SKM-1 treated with dmso at 0.1 percent for 144 hours (cell line): ENCODE results near the gene C22orf23.

Source experiments
- DNase-seq: peaks from one replicate; lab custom pipeline; 2025; ENCODE audit not compliant: unreplicated experiment; lab: John Stamatoyannopoulos, UW

Gene C22orf23

GRCh38 chr22:37953437-37954179, at the start of gene C22orf23, which contains the start of gene POLR2F:
Gene C22orf23 (minus strand): TSS chr22:37953601. CDS start chr22:37953149, 452 bp downstream.
Gene POLR2F (plus strand): TSS chr22:37953699. CDS start chr22:37953788, 89 bp downstream.
- DNase-seq, result peak; percentile 94

- no peak for DNase-seq
Observed at GRCh38 chr22:37999640-38000272, 46.4 kb upstream of the C22orf23 start.

- DNase-seq, result no peak
Observed at GRCh38 chr22:37999236-37999635, 45.8 kb upstream of the C22orf23 start.

GRCh38 chr22:37998543-37998942, 45.1 kb upstream of the C22orf23 start:
- DNase-seq, result no peak

- DNase-seq, result no peak
Observed at GRCh38 chr22:37996515-37997246, 43.3 kb upstream of the C22orf23 start.

- DNase-seq, result no peak
Observed at GRCh38 chr22:37996079-37996478, 42.7 kb upstream of the C22orf23 start.

GRCh38 chr22:37995460-37995859, 42.1 kb upstream of the C22orf23 start:
- no peak for DNase-seq

GRCh38 chr22:37994982-37995381, 41.6 kb upstream of the C22orf23 start:
- DNase-seq, result no peak

- no peak for DNase-seq
Observed at GRCh38 chr22:37994049-37994448, 40.6 kb upstream of the C22orf23 start.

GRCh38 chr22:37991731-37992442, 38.5 kb upstream of the C22orf23 start:
- DNase-seq, result no peak

GRCh38 chr22:37990862-37991261, 37.5 kb upstream of the C22orf23 start:
- DNase-seq, result no peak

GRCh38 chr22:37990301-37990700, 36.9 kb upstream of the C22orf23 start:
- no peak for DNase-seq

- no peak for DNase-seq
Observed at GRCh38 chr22:37989146-37990045, 36.0 kb upstream of the C22orf23 start.

- DNase-seq, result no peak
Observed at GRCh38 chr22:37986371-37986770, 33.0 kb upstream of the C22orf23 start.

- no peak for DNase-seq
Observed at GRCh38 chr22:37985751-37986281, 32.4 kb upstream of the C22orf23 start.

- DNase-seq, result no peak
Observed at GRCh38 chr22:37985050-37985585, 31.7 kb upstream of the C22orf23 start.

- no peak for DNase-seq
Observed at GRCh38 chr22:37983860-37984791, 30.7 kb upstream of the C22orf23 start, which contains the start of gene SOX10. Gene SOX10 (minus strand): TSS chr22:37984555. CDS start chr22:37983784, 771 bp downstream.
